ENCODE results near the gene MCM3AP. TPM values are rescaled to one million over a fixed set of nuclear protein-coding genes. Genes with fewer than 3 reads are reported as not detected.

MCM3AP gene
- total and polyA plus RNA-seq, 9 of the 15 experiments (the other 6 are each of a cell fraction or from before 2014, with no cell fraction given): 6.5 to 179 (median 69.6) TPM

- TF ChIP-seq ATF6 (CRISPR knock-in tag; IDR thresholded peaks at IDR 0.05) (no peak), ZNF12 (CRISPR knock-in tag; IDR thresholded peaks at IDR 0.05) (no peak), PKNOX1 (IDR thresholded peaks at IDR 0.05) (peak; percentile 82), MLX (CRISPR knock-in tag; conservative IDR thresholded peaks at IDR 0.05) (no peak), CAMTA2 (CRISPR knock-in tag; conservative IDR thresholded peaks at IDR 0.05) (no peak), FOXJ3 (CRISPR knock-in tag; IDR thresholded peaks at IDR 0.05) (peak; percentile 52; the same call in 1 of the 2 replicates), ZNF282 (CRISPR knock-in tag; IDR thresholded peaks at IDR 0.05) (no peak), ZNF551 (CRISPR knock-in tag; IDR thresholded peaks at IDR 0.05) (no peak), SUPT5H (IDR thresholded peaks at IDR 0.05) (0 out of 2 replicates have a peak, but pooled peaks have one; percentile 38), KDM1A (IDR thresholded peaks at IDR 0.05) (peak; percentile 92 to 94; a peak in 3 of 4 replicates), POLR3G (IDR thresholded peaks at IDR 0.05; ENCODE audit: extremely low read depth, insufficient read length, insufficient replicate concordance) (no peak), CBFB (CRISPR knock-in tag; IDR thresholded peaks at IDR 0.05) (no peak), TAF7 (tag; IDR thresholded peaks at IDR 0.05) (no peak), MYC (IDR thresholded peaks at IDR 0.05; ENCODE audit: low read depth, low read length) (peak; percentile 53; the same call in 1 of the 2 replicates), MYC (CRISPR knock-in tag; IDR thresholded peaks at IDR 0.05; ENCODE audit: borderline replicate concordance, low read depth) (no peak), POLR2A (conservative IDR thresholded peaks at IDR 0.05) (no peak; the same call in 1 of the 2 replicates), YY1 (IDR thresholded peaks at IDR 0.05; ENCODE audit: borderline replicate concordance in 1 of 3, control insufficient read depth in 1 of 3, extremely low read depth in 1 of 3, insufficient read depth in 3 of 3, insufficient read length in 1 of 3, insufficient replicate concordance in 2 of 3, low read depth in 1 of 3, low read length in 2 of 3) (peak in 1 of 3 experiments; percentile 14), ZNF354B (CRISPR knock-in tag; IDR thresholded peaks at IDR 0.05) (no peak), SNAPC5 (CRISPR knock-in tag; IDR thresholded peaks at IDR 0.05) (no peak), ZNF79 (CRISPR knock-in tag; IDR thresholded peaks at IDR 0.05; ENCODE audit: low read depth) (no peak), CCAR2 (IDR thresholded peaks at IDR 0.05; ENCODE audit: low read depth, low read length) (no peak), AFF4 (CRISPR knock-in tag; IDR thresholded peaks at IDR 0.05) (no peak), CBX5 (IDR thresholded peaks at IDR 0.05; ENCODE audit: borderline replicate concordance, low read depth) (no peak)
These were observed 35.0 kb upstream of the MCM3AP start (continued) for GRCh38 chr21:46320331-46320801.

Data from K562 (cell line).